GM23248 (cell line): Measurements from ENCODE around the gene DTWD2.

Source experiments
- EZH2 ChIP-seq: fragments of 200-600 bp; sonication (generic); IDR thresholded peaks from 2 replicates; pipeline ENCODE4 v1.6.1; 2018; ENCODE audit warnings: antibody characterized with exemption, mild to moderate bottlenecking; ENCODE audit not compliant: insufficient read depth, poor library complexity, severe bottlenecking
- EZH2phosphoT487 ChIP-seq: fragments of 200-600 bp; sonication (generic); IDR thresholded peaks from 2 replicates; pipeline ENCODE4 v1.6.1; 2018; ENCODE audit warnings: antibody characterized with exemption, moderate library complexity, mild to moderate bottlenecking, low read depth; ENCODE audit not compliant: insufficient read depth

DNA sequence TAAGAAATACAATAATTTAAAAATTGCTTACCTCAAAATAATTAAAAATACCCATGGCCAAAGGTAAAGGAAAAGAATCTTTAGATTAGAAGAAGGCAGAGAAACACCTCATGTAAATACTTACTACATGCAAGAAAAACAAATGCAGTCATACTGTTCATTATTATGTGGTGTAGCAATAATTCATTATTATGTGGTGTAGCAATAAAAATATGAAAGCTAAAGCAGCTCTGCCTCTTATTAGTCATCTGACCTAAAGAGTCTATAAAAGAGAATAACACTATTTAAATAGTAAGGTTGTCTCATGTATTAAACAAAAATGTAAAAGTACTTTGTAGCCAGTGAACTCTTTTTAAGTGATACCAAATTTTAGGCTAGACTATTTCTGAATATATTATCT lies 6.6 kb downstream of the DTWD2 start:
- TF ChIP-seq EZH2phosphoT487 = no peak
- no peak for TF ChIP-seq EZH2
